ENCODE measurements around the gene CEND1.
A peak's percentile ranks its signal among the peaks of the same experiment; 100 is the strongest.

The CEND1 gene

GRCh38 chr11:811446-812245, 21.8 kb upstream of the CEND1 start:
- no peak for DNase-seq

- DNase-seq, result no peak
Measured at GRCh38 chr11:810040-810567, 20.2 kb upstream of the CEND1 start.

- DNase-seq, result peak; percentile 88
Measured at GRCh38 chr11:809287-810039, 19.6 kb upstream of the CEND1 start, which contains the start of gene RPLP2. RPLP2 (plus strand) TSS chr11:809967; CDS start chr11:810235, 268 bp downstream.

GRCh38 chr11:808427-809286, 18.8 kb upstream of the CEND1 start:
- no peak for DNase-seq

GRCh38 chr11:804599-804964, 14.7 kb upstream of the CEND1 start:
- DNase-seq, result no peak

GRCh38 chr11:803770-804598, 14.1 kb upstream of the CEND1 start:
- peak; percentile 29 for DNase-seq

- DNase-seq, result no peak
Measured at GRCh38 chr11:803467-803742, 13.5 kb upstream of the CEND1 start.

GRCh38 chr11:802693-803466, 13.0 kb upstream of the CEND1 start:
- DNase-seq, result no peak

- no peak for DNase-seq
Measured at GRCh38 chr11:802018-802617, 12.2 kb upstream of the CEND1 start.

GRCh38 chr11:801097-801780, 11.3 kb upstream of the CEND1 start:
- DNase-seq, result no peak

- no peak for DNase-seq
Measured at GRCh38 chr11:800473-800872, 10.6 kb upstream of the CEND1 start.

- no peak for DNase-seq
Measured at GRCh38 chr11:799641-800316, 9.9 kb upstream of the CEND1 start.

- DNase-seq, result peak; percentile 56
Measured at GRCh38 chr11:798093-798713, 8.3 kb upstream of the CEND1 start, which contains the start of gene SLC25A22. SLC25A22 (minus strand) TSS chr11:798281; CDS start chr11:795006, 3,275 bp downstream.

GRCh38 chr11:797296-798092, 7.6 kb upstream of the CEND1 start:
- DNase-seq, result peak; percentile 74

GRCh38 chr11:796565-797295, 6.8 kb upstream of the CEND1 start:
- no peak for DNase-seq

GRCh38 chr11:795634-796564, 6.0 kb upstream of the CEND1 start:
- no peak for DNase-seq
